ENCODE results near the gene RNF212. TPM values are rescaled to one million over a fixed set of nuclear protein-coding genes. Genes with fewer than 3 reads are reported as not detected.
A peak's percentile ranks its signal among the peaks of the same experiment; 100 is the strongest.

Gene RNF212
- total RNA-seq, 6 experiments from 2014 or later = not detected

DNA sequence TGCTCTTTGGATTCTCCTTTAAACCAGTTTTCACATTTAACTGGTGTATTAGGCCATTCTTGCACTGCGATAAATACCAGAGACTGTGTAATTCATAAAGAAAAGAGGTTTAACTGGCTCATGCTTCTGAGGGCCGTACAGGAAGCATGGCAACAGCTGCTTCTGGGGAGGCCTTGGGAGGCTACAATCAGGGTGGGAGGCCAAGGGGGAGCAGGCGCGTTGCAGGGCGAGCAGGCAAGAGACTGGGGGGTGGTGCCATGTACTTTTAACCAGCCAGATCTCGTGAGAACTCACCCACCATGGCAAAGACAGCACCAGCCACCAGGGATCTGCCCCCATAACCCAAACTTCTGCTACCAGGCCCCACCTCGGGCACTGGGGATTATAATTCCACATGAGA, 38.1 kb downstream of the RNF212 start:
- no peaks in the 10 kb centered on the region for H3K4me1 Mint-ChIP-seq (ENCODE audit: low read depth)
- DNase-seq = no peak
- H3K36me3 Mint-ChIP-seq (ENCODE audit: low read depth) = 0 out of 2 replicates have a peak, but pooled peaks cover 3% of the 10 kb centered on the region
- TF ChIP-seq CTCF (IDR thresholded peaks at IDR 0.05) = no peak
- no peak overlapping the region for H3K27ac Mint-ChIP-seq
- no peaks in the 10 kb centered on the region; the same call in 1 of the 2 replicates for H3K9me3 Mint-ChIP-seq
- H3K4me3 Mint-ChIP-seq = no peak overlapping the region
- H3K27me3 Mint-ChIP-seq (ENCODE audit: insufficient read depth) = peaks cover 51% of the 10 kb centered on the region

DNA sequence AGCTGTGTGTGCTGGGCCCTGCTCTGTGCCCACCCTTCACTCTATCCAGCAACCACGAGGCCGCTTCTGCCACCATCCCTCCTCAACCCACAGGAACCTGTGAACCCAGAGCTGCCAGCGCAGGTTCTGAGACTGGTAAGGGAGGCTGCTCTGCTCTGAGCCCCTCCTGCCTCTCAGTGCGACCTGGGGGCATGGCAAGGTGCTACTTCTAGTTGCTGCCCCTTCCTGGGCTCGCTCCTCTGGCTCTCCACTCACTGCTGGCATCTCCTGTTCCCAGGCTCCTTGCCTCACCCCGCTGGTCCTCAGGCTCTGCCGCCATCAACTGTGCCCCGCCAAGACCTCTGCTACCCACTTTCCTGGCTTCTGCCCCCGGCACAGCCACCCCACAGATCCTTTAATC, 39.3 kb downstream of the RNF212 start:
- Mint-ChIP-seq H3K9me3 (no peaks in the 10 kb centered on the region; the same call in 1 of the 2 replicates), H3K4me3 (no peak overlapping the region), H3K27me3 (ENCODE audit: insufficient read depth) (peaks cover 47% of the 10 kb centered on the region), H3K4me1 (ENCODE audit: low read depth) (no peaks in the 10 kb centered on the region), H3K36me3 (ENCODE audit: low read depth) (no peaks in the 10 kb centered on the region), H3K27ac (no peak overlapping the region)
- no peak for TF ChIP-seq CTCF (IDR thresholded peaks at IDR 0.05)
- DNase-seq = no peak

- H3K27ac Mint-ChIP-seq = no peak overlapping the region
These were observed 40.4 kb downstream of the RNF212 start for GRCh38 chr4:1072830-1073446.

GRCh38 chr4:1069394-1069793, 44.0 kb downstream of the RNF212 start:
- Mint-ChIP-seq H3K36me3 (ENCODE audit: low read depth) (no peaks in the 10 kb centered on the region), H3K9me3 (no peaks in the 10 kb centered on the region), H3K4me1 (ENCODE audit: low read depth) (no peaks in the 10 kb centered on the region), H3K27me3 (ENCODE audit: insufficient read depth) (peaks cover 39% of the 10 kb centered on the region), H3K4me3 (no peak overlapping the region), H3K27ac (no peak overlapping the region)
- no peak for TF ChIP-seq CTCF (IDR thresholded peaks at IDR 0.05)
- DNase-seq = no peak

More at GRCh38 chr4:1072830-1073446, 40.4 kb downstream of the RNF212 start:
- Mint-ChIP-seq H3K36me3 (ENCODE audit: low read depth) (no peaks in the 10 kb centered on the region), H3K9me3 (no peaks in the 10 kb centered on the region), H3K4me1 (ENCODE audit: low read depth) (no peaks in the 10 kb centered on the region), H3K27me3 (ENCODE audit: insufficient read depth) (peaks cover 42% of the 10 kb centered on the region), H3K4me3 (no peak overlapping the region)
- peak; percentile 32 for DNase-seq
- peak; percentile 78 for TF ChIP-seq CTCF (IDR thresholded peaks at IDR 0.05)

GRCh38 chr4:1065732-1066131, 47.6 kb downstream of the RNF212 start:
- Mint-ChIP-seq H3K36me3 (ENCODE audit: low read depth) (no peaks in the 10 kb centered on the region; the same call in 1 of the 2 replicates), H3K4me3 (no peak overlapping the region), H3K27me3 (ENCODE audit: insufficient read depth) (peaks cover 44% of the 10 kb centered on the region), H3K9me3 (peaks cover 4% of the 10 kb centered on the region), H3K4me1 (ENCODE audit: low read depth) (no peaks in the 10 kb centered on the region), H3K27ac (no peak overlapping the region)
- DNase-seq = no peak
- TF ChIP-seq CTCF (IDR thresholded peaks at IDR 0.05) = no peak

Measured in HFFc6 (cell line).